Suprapubic skin (tissue), 4 donors: ENCODE data around the gene IL6.

ENCODE experiments used
- CTCF ChIP-seq, 2 donors: fragments of 200-600 bp in 1 of 2; fragments of 450-650 bp in 1 of 2; sonication (generic) in 1 of 2; IDR thresholded peaks; one replicate each; pipeline ENCODE4 v1.5.1; 2016 to 2019; ENCODE audit warnings: antibody characterized with exemption in 2 of 2, mild to moderate bottlenecking in 1 of 2, moderate library complexity in 1 of 2
- EP300 ChIP-seq: sonication (generic); formaldehyde crosslinking; IDR thresholded peaks from one replicate; pipeline ENCODE4 v1.6.1; 2017; ENCODE audit warnings: antibody characterized with exemption
- POLR2A ChIP-seq, 2 donors: fragments of 450-650 bp; IDR thresholded peaks; one replicate each; pipeline ENCODE4 v1.6.1; 2017; ENCODE audit warnings: antibody characterized with exemption in 2 of 2, mild to moderate bottlenecking in 2 of 2, moderate library complexity in 2 of 2
- POLR2AphosphoS5 ChIP-seq, 3 donors: sonication (generic); formaldehyde crosslinking; IDR thresholded peaks; one replicate each; pipeline ENCODE4 v1.6.1; 2017; ENCODE audit warnings: antibody characterized with exemption in 3 of 3

GRCh38 chr7:22730921-22731654 lies 4.1 kb downstream of the IL6 start:
- TF ChIP-seq EP300 = no peak
- TF ChIP-seq POLR2A (IDR thresholded peaks at IDR 0.05) = no peak
- no peak for TF ChIP-seq CTCF (IDR thresholded peaks at IDR 0.05)
- TF ChIP-seq POLR2AphosphoS5 (IDR thresholded peaks at IDR 0.05) = no peak
